DMS114 treated with DMSO at 0.1 percent for 48 hours (cell line): ENCODE measurements around the gene SYNRG.
"Not testable (repeated sequence)": the region's sequence is repeated elsewhere in the genome, so short reads cannot be mapped to it uniquely, and the experiment has no call there.

Experiments used
- DNase-seq: peaks from one replicate; lab custom pipeline; 2025; ENCODE audit not compliant: unreplicated experiment; lab: John Stamatoyannopoulos, UW

SYNRG gene

DNA sequence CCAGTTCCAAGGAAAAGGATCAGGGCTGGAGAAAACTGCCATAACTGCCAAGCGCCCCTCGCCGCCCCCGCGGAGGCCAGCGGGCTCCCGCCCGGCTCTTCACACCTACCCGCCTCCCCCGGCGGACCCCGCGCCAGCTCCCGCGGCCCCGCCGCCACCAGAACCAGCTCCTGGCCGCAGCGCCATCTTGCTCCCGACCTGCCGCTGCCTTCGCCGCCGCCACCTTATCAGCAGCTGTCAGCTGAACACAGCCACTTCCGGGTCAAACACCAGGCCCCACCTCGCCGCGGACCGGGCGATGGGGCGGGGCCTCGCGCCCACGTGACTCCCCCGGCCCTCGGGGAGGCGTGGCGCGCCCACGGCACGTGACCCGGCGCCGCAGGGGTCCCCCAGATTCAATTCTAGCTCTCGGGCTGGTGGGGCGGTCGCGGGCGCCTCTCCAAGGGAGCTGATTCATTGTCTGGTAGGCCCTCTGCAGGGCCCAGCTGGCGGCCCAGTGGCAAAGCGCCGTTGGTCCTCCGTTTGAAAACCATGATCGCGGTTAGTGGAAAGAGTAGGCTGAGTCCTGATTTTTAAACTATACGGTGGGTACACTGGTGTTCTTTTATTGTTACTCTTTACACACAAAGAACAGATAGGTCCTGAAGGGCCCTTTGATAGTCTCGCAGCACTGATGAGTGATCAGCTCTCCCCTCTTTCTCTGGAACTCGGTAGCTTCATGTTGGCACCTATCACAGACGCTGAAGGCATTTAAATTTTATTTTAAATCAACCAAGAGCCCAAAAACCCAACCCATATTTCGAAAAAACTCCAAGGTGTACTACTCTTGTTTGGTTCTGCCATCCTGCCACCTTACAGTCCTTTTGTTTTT lies at the start of gene SYNRG:
Gene SYNRG (minus strand): TSS at position 249 of the 871 bp plus-strand sequence. CDS start 63 bp downstream, at position 186.
- DNase-seq, result peak; percentile 82

DNA sequence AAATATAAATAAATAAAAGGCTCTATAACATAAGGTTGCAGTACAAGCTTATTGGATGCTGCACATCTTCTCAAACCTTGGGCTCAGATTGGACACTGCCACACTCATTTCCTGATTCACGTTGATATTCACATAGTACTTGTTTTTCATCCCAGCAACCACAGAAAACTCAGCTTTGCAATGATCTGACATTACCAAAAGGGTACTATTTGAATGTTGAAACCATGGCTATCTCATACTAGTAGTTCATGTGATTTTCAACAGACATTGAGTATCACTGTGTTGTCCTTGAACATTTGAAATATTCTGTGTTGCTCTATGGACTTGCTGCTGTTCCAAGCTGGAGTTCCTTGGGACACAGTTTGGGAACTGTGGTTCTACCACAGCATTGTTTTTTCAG lies 48.0 kb upstream of the SYNRG start:
- DNase-seq, result no peak

DNA sequence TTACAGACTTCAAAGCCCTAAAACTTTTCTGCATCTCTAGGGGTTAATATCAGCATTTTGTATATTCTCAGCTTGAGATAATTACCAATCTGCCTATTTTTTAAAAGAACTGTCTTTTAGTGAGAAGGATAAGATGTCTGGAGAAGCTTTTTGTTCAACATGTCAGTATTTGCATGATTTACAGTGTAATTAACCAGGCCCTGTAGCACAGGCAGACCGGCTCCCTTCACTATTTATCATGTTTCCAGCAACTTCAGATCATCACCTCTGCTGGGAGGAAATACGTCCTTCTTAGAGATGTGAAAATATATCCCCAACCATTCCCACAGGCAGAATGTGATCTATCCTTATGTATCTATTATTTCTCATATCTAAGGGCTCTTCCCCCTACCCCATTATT lies 42.6 kb upstream of the SYNRG start:
- no peak for DNase-seq

- DNase-seq, result peak; percentile 41
Measured at GRCh38 chr17:37650419-37651003, 41.3 kb upstream of the SYNRG start.

- no peak for DNase-seq
Measured at GRCh38 chr17:37648555-37648954, 39.3 kb upstream of the SYNRG start.

DNA sequence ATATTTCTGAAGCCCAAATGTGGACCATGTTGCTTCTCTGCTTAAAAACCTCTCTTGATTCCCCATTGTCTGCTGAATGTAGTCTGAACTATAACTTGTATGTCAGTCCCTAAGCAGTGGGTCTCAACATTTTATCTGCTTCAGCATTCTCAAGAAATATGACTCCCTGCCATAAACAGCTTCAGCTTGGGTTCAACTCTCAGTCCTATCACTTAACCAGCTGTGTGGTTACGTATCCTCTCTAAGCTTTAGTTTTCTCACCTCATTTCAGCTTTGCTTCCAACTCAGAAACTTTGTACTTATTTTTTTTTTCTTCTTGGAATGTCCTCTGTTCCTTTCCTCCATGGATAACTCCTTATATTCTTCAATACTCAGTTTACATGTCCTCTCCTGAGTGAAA lies 38.6 kb upstream of the SYNRG start:
- DNase-seq, result no peak

GRCh38 chr17:37643869-37644268 lies 34.7 kb upstream of the SYNRG start:
- DNase-seq, result no peak

DNA sequence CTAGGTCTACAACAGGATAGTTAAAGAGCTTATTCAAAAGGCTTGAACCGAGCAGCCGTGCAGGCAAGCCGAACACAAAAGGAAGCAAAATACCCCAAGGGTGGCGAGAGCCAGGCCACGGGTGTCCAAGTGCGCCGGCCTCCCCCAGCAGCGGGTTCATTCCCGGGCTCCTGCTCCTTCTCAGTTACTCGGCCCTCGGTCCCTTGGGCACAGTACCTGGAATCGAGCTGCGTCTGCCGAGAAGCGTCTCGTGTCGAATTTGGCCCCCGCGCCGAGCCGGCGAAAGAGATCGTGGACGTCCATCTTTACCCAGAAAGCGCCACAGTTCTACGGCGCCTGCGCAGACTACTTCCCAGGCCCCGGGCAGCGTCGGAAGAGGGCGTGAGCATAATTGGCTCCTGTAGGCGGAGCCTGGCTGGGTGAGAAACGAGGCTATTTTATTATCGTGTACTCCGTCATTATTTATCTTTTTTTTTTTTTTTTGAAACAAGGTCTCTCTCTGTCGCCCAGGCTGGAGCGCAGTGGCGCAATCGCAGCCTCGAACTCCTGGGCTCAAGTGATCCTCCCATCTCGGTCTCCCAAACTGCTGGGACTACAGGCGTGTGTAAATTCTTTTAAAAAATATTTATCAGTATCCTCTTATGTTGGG lies 34.0 kb upstream of the SYNRG start, which contains the start of gene DDX52:
Gene DDX52 (minus strand): TSS at position 329 of the 649 bp plus-strand sequence. CDS start 26 bp downstream, at position 303.
- DNase-seq, result peak; percentile 84

- no peak for DNase-seq
Measured at GRCh38 chr17:37642681-37643080, 33.5 kb upstream of the SYNRG start.

DNA sequence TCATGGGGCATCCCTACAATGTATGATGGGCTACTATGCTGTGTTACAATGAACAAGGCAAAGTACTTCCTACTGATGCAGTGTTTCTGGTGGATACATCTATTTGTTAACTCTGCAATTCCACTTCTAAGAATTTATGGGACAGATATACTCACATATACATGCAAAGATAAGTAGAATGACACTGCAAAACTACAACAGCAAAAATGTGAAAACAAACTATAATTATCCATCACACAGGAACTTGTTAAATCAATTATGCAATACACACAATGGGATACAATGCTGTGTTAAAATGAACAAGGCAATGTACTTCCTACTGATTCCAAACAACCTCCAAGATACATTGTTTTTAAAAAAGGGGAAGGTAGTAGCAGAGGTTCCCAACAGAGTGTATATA lies 30.8 kb upstream of the SYNRG start:
- DNase-seq, result no peak

GRCh38 chr17:37637956-37638355 lies 28.7 kb upstream of the SYNRG start:
- DNase-seq, result no peak

- not testable (repeated sequence) for DNase-seq
Measured at GRCh38 chr17:37616430-37616829, 7.2 kb upstream of the SYNRG start.

GRCh38 chr17:37614823-37615222 lies 5.6 kb upstream of the SYNRG start:
- no peak for DNase-seq

- DNase-seq, result no peak
Measured at GRCh38 chr17:37614391-37614790, 5.2 kb upstream of the SYNRG start.

GRCh38 chr17:37610971-37611370 lies 1.8 kb upstream of the SYNRG start:
- no peak for DNase-seq

- DNase-seq, result not testable (repeated sequence)
Measured at GRCh38 chr17:37610041-37610420, 813 bp upstream of the SYNRG start.

GRCh38 chr17:37608351-37609169 lies 658 bp downstream of the SYNRG start:
- DNase-seq, result no peak

DNA sequence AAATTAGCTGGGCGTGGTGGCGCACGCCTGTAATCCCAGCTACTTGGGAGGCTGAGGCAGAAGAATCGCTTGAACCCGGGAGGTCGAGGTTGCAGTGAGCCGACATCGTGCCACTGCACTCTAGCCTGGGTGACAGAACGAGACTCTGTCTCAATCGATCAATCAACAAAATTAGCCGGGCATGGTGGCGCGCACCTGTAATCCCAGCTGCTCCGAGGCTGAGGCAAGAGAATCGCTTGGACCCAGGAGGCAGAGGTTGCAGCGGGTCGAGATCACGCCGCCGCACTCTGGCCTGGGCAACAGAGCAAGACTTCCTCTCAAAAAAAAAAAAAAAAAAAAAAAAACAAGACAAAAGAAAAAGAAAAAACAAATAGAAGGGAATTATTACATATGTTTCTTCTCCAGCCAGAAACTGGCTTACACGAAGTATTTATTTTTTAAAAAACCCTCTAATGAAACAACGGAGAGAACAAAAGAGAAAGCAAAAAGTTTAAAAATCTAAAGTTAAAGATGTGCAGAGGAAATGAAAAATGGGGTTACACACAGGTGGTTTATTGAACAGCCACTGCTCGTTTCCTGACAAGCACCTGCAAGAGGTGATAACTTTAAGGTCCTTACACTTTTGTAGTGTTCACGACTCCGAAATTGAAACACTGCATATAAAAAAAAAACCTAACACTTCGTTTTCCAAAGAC lies 1.4 kb downstream of the SYNRG start:
- no peak for DNase-seq

DNA sequence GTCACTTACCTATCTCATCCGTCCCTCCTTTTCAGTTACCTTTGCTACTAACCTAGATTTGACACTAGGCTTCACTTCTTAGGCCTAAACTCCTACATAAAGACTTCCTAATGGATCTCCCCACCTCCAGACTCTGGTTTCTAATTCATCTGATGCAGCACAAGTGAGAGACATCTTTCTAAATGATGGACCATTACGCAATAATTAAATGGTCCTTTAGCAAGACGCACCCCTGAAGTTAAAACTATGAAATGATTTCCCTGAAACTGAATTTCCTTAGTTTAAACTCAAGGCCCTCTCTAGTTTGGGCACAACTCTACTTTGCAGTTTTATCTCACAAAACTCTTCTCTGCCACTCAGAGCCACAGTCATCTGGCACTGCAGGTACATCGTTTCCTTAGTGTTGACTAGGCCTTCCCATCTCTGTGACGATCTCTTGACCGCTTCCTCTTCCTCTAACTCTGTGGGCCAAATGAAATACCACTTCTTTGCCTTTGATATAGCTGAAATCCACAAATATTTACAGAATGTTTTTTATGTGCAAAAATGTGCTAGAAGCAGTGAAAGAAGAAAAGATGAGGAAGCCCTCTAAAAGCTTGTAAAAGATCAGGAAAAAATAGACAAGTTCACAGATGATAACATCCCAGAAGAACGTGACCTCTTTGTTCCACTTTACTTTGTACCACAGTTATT lies 3.3 kb downstream of the SYNRG start:
- no peak for DNase-seq

DNA sequence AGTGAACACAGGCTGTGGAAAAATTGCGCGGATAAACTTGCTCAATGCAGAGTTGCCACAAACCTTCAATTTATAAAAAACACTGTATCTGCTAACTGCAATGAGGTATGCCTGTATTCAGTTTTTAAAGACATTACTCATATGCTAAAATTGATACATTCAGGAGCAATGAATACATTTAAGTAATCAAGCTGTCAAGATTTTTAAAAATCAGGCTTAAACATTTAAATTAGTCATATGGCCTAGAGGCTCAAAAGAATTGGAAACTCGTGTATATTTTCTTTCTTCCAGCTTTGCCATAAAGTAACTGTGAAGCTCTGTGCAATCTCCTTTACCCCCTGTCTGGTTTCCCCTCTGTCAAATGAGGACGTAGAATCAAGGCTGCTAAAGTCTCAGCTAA lies 4.1 kb downstream of the SYNRG start:
- DNase-seq, result no peak
